NCI-H1930 (cell line): ENCODE results near the gene ASAP2.

Experiments used
- DNase-seq, 2 experiments: peaks; one replicate each; lab custom pipeline; 2025; lab: John Stamatoyannopoulos, UW

Gene ASAP2

DNA sequence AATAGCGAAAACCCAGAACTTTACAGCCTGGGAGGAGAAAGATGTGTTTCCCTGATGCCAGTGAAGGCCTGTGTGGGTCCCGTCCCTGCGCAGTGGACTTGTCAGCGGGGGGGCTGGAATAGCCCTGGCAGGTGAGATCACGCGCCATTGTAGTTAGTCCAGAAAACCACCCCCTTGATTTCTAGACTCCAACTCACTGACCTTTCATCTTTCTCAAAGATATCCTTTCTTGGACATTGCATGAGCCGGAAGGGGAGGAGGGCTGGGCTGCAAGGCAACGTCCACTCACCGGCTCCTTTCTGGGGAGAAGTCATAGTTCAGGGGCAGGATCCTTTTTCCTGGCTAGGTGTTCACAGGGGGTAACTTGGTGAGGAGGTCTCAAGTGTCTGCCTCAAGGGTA, 22.3 kb upstream of the ASAP2 start:
- no peak for DNase-seq

- no peak for DNase-seq
Observed at GRCh38 chr2:9187620-9188214, 18.9 kb upstream of the ASAP2 start.

GRCh38 chr2:9188823-9189222, 17.8 kb upstream of the ASAP2 start:
- DNase-seq = no peak

GRCh38 chr2:9189901-9190300, 16.7 kb upstream of the ASAP2 start:
- no peak for DNase-seq

DNA sequence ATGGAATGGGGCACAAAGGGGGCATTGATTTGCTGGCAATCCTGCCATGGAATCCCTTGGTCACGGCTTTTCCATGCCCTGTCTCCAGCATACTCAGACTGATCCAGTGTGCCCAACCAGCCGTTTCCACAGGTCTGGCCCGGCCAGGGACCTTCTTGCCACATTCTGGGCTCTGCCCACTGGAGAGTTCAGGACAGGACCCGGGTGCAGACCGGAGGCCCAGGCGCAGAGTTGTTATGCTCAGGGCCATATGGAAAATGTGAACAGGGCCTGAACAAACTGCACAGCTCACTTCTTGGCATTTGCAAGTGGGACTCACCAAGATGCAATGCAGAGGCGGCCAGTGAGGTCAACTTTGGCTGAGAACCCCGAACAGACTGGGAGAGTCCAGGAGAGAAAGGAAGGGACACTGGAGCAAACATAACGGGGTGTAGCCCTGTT, 15.6 kb upstream of the ASAP2 start:
- no peak for DNase-seq

GRCh38 chr2:9192712-9193111, 13.9 kb upstream of the ASAP2 start:
- DNase-seq = no peak

DNA sequence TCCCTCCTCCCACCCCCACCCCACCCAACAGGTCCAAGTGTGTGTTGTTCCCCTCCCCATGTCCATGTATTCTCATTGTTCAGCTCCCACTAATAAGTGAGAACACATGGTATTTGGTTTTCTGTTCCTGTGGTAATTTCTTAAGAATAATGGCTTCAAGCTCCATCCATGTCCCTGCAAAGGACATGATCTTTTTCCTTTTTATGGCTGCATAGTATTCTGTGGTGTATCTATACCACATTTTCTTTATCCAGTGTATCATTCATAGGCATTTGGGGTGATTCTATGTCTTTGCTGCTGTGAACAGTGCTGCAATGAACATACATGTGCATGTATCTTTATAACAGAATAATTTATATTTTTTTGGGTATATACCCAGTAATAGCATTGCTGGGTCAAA, 12.3 kb upstream of the ASAP2 start:
- no peak for DNase-seq

GRCh38 chr2:9196637-9197036, 10.0 kb upstream of the ASAP2 start:
- DNase-seq = no peak

DNA sequence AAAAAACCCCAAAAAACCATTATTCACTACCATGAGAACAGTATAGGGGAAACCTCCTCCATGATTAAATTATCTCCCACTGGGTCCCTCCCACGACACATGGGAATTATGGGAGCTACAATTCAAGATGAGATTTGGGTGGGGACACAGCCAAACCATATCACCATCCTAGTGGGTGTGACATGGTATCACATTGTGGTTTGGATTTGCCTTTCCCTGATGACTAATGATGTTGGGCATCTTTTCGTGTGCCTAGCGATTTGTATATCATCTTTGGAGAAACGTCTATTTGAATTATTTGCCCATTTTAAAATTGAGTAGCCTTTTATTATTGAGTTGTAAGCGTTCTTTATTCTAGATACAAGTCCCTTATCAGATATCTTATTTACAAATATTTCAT, 8.7 kb upstream of the ASAP2 start:
- no peak for DNase-seq

DNA sequence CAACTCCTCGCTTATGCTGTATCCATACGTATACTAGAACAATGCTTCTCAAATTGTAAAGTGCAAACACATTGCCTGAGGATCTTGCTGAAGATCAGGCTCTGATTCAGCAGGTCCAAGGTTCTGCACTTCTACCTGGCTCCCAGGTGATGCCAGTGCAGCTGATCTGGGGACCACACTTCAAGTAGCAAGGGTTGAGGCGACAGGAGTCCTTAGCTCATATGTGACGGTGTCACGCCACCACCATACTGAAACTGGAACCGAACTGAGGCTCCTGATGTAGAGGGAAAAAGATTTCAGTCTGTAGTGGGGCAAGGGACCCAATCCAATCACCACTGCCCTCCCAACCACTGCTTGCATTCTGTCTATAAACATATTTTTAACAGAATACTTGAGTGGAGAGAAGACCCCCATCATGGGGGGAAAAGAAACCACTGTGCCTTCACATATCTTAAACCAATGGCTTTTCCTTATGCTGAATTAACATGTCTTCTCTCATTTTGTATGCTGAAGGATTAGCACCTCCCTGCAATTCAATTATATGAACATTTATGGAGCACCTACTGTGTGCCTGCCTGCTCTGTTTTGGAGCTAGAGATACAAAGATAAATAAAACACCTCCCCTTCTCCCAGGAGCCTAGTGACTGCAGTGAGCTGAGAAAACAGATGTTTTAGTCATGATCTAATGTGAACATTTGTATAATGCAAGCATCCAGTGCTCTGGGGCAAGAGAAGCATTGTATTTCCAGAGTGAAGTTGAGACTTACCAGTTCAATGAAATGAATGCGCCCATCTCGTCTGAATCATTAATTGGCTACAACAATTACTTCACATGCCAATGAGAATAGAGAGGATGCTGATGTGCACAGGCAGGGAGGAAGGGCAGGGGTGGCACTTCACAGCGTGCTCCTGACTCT, 6.6 kb upstream of the ASAP2 start:
- no peak for DNase-seq

DNA sequence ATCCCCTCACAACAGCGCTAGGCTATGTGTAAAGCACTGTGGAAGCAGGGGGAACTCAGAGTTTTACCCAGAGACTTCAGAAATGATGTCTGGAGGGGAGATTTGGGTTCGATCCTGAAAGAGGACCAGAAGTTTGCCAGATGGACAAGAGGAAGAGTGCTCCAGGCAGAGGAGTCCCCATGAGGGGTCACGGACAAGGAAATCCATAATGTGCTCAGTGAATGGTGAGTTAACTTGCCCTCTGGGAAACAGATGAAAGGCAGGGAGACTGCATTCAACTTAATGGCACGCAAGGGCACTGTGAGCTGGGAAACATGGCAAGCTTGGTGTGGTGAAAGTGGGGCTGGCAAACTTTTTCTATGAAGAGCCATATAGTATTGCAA, 6.0 kb upstream of the ASAP2 start:
- DNase-seq = no peak

DNA sequence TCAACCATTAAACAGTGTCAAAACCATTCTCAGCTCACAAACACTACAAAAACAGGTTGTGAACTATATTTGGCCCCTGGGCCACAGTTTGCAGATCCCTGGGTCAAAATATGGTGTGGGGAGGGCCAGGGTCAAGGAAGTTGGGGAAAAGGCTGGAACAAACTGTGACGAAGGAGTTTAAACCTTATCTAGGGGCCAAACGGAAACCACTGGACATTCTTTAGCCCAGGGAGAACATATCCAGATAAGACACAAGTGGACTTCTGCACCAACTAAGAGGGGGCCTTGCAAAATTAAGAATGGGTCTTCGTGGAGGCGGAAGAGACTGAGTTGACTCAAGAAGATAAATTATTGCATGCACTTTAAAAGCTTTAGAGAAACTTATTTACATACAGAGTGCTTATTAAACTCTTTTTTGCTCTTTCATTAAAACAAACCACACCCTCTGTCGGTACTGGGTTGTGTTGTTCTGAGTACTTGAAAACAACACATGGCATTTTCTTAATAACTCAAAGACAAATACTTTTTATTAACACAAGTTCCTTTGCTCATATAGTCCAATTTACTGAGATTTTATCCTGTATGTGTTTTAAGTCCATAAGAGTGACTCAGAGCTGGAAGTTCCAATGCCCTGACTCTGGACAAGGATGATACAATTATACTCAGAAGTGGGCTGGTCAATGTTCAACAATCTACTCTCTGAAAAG, 5.3 kb upstream of the ASAP2 start:
- no peak for DNase-seq

DNA sequence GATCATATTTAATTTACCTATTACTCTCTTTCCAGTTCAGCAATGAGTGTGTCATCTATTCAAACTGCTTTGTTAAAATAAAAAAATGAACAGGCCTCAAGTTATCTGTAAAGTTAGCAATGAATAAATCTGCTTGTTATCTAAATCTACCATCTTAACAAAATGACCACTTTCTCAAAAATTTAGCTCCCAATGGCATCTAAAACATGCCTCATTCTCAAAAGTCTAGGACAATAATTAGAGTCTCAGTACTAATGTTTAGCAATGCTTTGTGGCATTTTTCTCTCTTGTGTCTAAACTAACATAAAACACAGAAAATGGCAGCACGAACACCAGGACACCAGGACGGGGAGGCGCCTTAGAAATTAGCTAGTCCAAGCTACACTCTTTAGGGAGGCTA, 3.6 kb upstream of the ASAP2 start:
- DNase-seq = no peak

DNA sequence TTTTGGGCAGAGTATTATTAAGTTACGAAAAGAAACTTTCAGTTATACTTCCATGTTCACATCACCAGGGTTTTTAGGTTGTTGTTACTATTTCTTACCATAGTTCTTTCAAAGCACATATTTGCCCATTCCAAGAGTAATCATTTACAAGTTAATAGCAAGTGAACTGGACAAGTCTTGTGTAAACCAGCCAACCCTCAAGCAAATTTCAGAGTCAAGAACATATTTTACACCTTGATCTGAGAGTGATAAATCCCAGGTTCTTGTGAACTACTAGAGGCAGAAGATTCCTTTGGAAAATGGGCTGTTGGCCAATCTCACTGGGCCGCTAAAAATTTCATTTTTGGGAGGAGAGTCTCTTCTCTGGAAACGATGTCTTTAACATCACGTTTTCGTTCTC, 2.7 kb upstream of the ASAP2 start:
- no peak for DNase-seq

DNA sequence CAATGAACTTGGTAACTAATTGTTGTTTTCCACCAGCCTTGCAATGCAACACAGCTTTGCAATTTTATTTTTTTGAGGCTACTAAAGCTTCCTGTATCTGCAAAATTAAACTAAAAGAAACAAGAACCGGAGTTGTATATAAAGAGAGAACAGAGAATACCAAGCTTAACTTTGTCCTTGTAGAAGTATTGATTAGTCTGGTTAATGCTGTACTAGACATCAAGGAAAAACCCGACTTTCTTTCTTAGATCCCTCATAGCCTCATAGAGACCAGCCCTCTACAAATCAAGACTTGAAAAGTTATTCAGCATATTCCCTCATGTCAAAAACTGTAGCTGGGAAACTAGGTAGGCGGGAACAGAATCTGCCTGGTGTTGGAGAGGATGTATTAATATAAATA, 1.7 kb upstream of the ASAP2 start:
- no peak for DNase-seq

- DNase-seq = no peak
Observed at GRCh38 chr2:9205486-9205885, 1.1 kb upstream of the ASAP2 start.

DNA sequence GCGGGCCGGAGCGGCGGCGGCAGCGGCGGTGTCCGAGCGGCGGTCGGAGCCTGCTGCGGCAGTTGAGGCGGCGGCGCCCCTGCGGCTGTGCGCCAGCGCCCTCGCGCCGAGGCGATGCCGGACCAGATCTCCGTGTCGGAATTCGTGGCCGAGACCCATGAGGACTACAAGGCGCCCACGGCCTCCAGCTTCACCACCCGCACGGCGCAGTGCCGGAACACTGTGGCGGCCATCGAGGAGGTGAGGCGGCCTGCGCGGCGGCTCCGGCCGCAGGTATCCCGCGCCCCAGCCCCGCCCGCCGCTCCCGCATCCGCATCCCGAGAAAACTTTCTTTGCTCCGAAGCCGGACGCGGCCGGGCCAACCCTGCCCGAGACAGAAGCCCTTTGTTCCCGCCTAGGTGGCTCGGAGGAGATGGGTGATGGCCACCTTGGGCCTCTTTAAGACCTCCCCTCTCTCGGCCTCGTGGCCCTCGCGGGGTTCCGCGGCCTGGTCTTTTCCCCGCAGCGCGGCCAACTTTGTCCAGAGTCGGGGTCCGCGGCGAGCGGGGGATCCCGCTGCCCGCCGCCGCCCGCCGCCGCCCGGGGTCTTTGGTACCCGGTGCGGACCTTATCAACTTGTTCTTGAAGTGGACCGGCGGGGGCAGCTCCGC, 504 bp downstream of the ASAP2 start:
- no peak for DNase-seq

DNA sequence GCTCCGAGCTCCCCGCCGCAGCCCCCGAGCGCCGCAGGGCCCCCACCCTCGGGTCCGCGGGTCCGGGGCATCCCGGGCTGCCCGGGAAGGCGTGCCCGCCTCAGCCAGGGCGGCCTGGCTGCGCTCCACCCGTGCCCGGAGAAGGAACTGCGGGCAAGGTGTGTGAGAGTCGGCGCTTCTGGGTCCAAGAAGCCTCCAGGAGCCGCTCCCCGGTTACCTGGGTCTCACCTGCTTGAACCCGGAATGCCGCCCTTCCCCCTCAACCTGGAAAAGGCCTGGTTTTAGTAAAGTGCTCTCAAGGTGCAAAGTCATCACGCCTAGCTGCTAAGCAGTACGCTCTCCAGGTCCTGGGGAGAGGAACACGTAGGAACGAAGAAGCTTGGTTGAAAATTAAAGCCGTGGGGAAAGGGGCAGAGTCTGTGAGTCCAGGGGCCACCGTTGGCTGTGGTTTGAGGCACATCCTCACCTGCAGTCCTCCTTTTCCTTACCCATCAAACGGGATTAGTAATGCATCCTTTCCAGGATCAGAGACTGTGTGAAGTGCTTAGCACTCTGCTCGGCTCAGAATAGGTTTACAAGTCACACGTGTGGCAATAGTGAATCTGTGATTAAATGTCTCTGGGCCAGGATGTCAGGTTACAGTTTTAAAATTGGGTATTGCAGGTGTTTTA, 1.2 kb downstream of the ASAP2 start:
- DNase-seq = no peak

- no peak for DNase-seq
Observed at GRCh38 chr2:9208875-9209274, 2.3 kb downstream of the ASAP2 start.

DNA sequence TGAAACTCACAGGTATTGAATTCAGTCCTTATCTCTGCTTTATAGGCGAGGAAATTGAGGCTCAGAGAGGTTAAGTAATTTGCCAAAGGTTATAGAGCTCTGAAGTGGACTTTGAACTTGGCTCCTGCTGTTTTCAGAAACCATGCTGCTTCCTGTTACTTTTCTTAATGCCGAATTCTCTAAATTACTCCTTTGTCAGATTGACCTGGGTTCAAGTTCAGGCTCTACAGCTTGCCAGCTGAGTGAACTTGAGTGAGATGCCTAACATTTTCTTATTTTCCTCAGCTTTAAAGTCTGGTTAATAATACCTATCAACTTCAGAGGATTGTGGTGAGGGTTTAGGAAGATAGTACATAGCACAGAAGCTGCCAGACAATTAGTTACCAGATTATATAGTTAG, 3.4 kb downstream of the ASAP2 start:
- DNase-seq = no peak

GRCh38 chr2:9211496-9211895, 4.9 kb downstream of the ASAP2 start:
- no peak for DNase-seq

GRCh38 chr2:9212010-9212635, 5.5 kb downstream of the ASAP2 start:
- DNase-seq = no peak
